Heart left ventricle (tissue), 16 donors: ENCODE data around the gene SH2D4B. TPM values are rescaled to one million over a fixed set of nuclear protein-coding genes. Genes with fewer than 3 reads are reported as not detected.
A peak's percentile ranks its signal among the peaks of the same experiment; 100 is the strongest.

ENCODE experiments used
- ATAC-seq, 4 donors: fragments of 200-7000 bp; cut with Tn5 transposase; one replicate each; pipeline ENCODE4 v1.9.1; 2020 to 2022; ENCODE audit warnings: moderate library complexity in 4 of 4, mild to moderate bottlenecking in 3 of 4, moderate number of reproducible peaks in 1 of 4
- DNase-seq, 5 donors: peaks; one replicate each; pipeline ENCODE4 v3.0.0-alpha.2; 2020
- H3K27ac ChIP-seq, 12 donors: fragments of 200-600 bp; sonication (generic) in 4 of 12; one replicate each; pipeline versions ENCODE4 v1.5.0 to v1.8.0; 2016 to 2022; ENCODE audit warnings: mild to moderate bottlenecking in 2 of 12
- H3K27me3 ChIP-seq, 9 donors: fragments of 200-600 bp; sonication (generic) in 2 of 9; one replicate each; pipeline versions ENCODE4 v1.5.1 to v1.8.0; 2016 to 2022; ENCODE audit warnings: mild to moderate bottlenecking in 3 of 9
- H3K36me3 ChIP-seq, 9 donors: fragments of 200-600 bp; sonication (generic) in 2 of 9; one replicate each; pipeline versions ENCODE4 v1.5.0 to v1.8.0; 2018 to 2022; ENCODE audit warnings: mild to moderate bottlenecking in 2 of 9
- H3K4me1 ChIP-seq, 12 donors: fragments of 200-600 bp; sonication (generic) in 4 of 12; one replicate each; pipeline versions ENCODE4 v1.5.0 to v1.8.0; 2016 to 2022; ENCODE audit warnings: mild to moderate bottlenecking in 3 of 12
- H3K4me3 ChIP-seq, 12 donors: fragments of 200-600 bp; sonication (generic) in 4 of 12; one replicate each; pipeline versions ENCODE4 v1.5.0 to v1.8.0; 2017 to 2022; ENCODE audit warnings: mild to moderate bottlenecking in 9 of 12, moderate library complexity in 4 of 12
- H3K9me3 ChIP-seq, 12 donors: fragments of 200-600 bp; sonication (generic) in 4 of 12; one replicate each; pipeline versions ENCODE4 v1.5.0 to v1.8.0; 2016 to 2022; ENCODE audit warnings: mild to moderate bottlenecking in 1 of 12
- POLR2A ChIP-seq, 2 donors: fragments of 450-650 bp; IDR thresholded peaks; one replicate each; pipeline ENCODE4 v1.6.1; 2017; ENCODE audit warnings: antibody characterized with exemption in 2 of 2, mild to moderate bottlenecking in 2 of 2, moderate library complexity in 2 of 2
- whole genome bisulfite sequencing, 4 donors: extraction: QIAGEN DNeasy Blood & Tissue Kit in 2 of 4; methylation state at CpG; one replicate each; pipeline versions ENCODE4 v1.1.5 to v1.1.7; 2013 to 2018; 5-methylcytosine and 5-hydroxymethylcytosine counted together
- intact Hi-C, 10 donors: fragments of 100-400 bp; cut with DNase I; formaldehyde crosslinking; loops; one replicate each; pipeline versions ENCODE4 v1.11.1 to v1.14.2; 2022
- polyA plus RNA-seq, 2 donors: library from polyadenylated mRNA; stranded (reverse); fragments of 200-250 nt; gene quantifications; one replicate each; pipeline ENCODE4 v1.2.3, GENCODE V29; 2013
- total RNA-seq, 9 donors: library from RNA; depleted of rRNA in 2 of 9; stranded (reverse); fragments of >200 nt in 2 of 9; fragmentation: NEBNext Ultra II Directional in 3 of 9; extraction: Animal tissue kit (Norgen Biotek cat#: 25700) in 3 of 9; gene quantifications; one replicate each; pipeline versions ENCODE4 v1.1.0 to v1.2.4, GENCODE V29; 2016 to 2023
- TF ChIP-seq, protein P1 (sequence below), 12 donors: fragments of 200-600 bp; sonication (generic) in 4 of 12; IDR thresholded peaks; one replicate each; pipeline versions ENCODE4 v1.5.0 to v1.8.0; 2018 to 2022; ENCODE audit warnings: antibody characterized with exemption in 12 of 12, mild to moderate bottlenecking in 5 of 12
- donor health status: ischemic (EF 13 %, LVEDD 7.1; RV severe dilation, severe dysfunction).
- donor health status: healthy with polysubstance abuse.
- donor health status: DM: no; HTN: yes; CAD: no.
- donor health status: DM: no; HTN: no; CAD: no.
- donor health status: ischemic (EF 25% LVEDD 6.9; RV normal size, moderate dysfunction).
- donor health status: ischemic (EF 25% LVEDD 5.7; RV mildly dilated, moderate dysfunction).
- donor health status: healthy.
- donor health status: DM: yes; HTN: yes; CAD: no.
- donor health status: ischemic (EF 35%, LVEDD 5.7; RV mildly dilated, moderate dysfunction).
- donor health status: nonischemic (EF 11% LVEDD 7.7; RV severe dilation, severe dysfunction).
- donor health status: DM: yes; HTN: yes; CAD: no.
- donor health status: PGD.
- donor health status: ischemic (EF 29% LVEDD 5.4; RV normal size, mild dysfunction).
- donor health status: nonischemic (EF 23%, LVEDD 6.1; RV moderate dilation, normal function).

The SH2D4B gene
- total and polyA plus RNA-seq, 11 donors, result 0.19 TPM; not detected in 10

DNA sequence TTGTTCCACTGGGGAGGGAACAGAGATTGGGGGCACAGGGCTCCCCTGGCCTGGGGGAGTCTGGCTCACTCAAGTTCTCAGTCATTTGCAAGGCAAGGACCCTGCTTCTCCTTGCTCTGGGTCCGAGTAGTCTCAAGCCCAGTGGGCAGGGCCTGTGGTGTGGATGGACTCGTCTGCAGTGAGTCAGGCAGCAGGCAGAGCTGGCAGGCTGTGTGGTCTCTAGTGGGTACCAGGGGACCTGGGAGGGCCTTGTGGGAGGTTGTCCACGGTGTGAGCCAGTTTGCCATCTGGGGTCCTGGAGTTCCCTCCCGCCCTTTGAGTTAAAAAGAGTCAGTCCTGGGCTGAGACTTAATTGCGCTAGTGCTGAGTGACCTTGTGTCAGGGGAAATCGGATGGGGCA lies 8.8 kb upstream of the SH2D4B start:
- intact Hi-C loops, result no loop called here
- H3K4me3 ChIP-seq, result no peak overlapping the region
- WGBS, 4 donors, result 71 to 90% (median 74%) methylated on average over 6 of the region's 6 CpGs
- DNase-seq (no peak), ATAC-seq (no peak)
- H3K27ac ChIP-seq, result peak overlapping the region in 9 of 12 donors; percentile 43 to 74 (median 66)
- H3K27me3 ChIP-seq, result no peaks in the 10 kb centered on the region
- TF ChIP-seq POLR2A (IDR thresholded peaks at IDR 0.05), result no peak
- TF ChIP-seq, protein P1, sequence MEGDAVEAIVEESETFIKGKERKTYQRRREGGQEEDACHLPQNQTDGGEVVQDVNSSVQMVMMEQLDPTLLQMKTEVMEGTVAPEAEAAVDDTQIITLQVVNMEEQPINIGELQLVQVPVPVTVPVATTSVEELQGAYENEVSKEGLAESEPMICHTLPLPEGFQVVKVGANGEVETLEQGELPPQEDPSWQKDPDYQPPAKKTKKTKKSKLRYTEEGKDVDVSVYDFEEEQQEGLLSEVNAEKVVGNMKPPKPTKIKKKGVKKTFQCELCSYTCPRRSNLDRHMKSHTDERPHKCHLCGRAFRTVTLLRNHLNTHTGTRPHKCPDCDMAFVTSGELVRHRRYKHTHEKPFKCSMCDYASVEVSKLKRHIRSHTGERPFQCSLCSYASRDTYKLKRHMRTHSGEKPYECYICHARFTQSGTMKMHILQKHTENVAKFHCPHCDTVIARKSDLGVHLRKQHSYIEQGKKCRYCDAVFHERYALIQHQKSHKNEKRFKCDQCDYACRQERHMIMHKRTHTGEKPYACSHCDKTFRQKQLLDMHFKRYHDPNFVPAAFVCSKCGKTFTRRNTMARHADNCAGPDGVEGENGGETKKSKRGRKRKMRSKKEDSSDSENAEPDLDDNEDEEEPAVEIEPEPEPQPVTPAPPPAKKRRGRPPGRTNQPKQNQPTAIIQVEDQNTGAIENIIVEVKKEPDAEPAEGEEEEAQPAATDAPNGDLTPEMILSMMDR (IDR thresholded peaks at IDR 0.05), result no peak
- no peaks in the 10 kb centered on the region for H3K9me3 ChIP-seq
- H3K4me1 ChIP-seq, result peaks cover 0 to 74% (median 19%) of the 10 kb centered on the region in 12 donors
- H3K36me3 ChIP-seq, result no peaks in the 10 kb centered on the region

DNA sequence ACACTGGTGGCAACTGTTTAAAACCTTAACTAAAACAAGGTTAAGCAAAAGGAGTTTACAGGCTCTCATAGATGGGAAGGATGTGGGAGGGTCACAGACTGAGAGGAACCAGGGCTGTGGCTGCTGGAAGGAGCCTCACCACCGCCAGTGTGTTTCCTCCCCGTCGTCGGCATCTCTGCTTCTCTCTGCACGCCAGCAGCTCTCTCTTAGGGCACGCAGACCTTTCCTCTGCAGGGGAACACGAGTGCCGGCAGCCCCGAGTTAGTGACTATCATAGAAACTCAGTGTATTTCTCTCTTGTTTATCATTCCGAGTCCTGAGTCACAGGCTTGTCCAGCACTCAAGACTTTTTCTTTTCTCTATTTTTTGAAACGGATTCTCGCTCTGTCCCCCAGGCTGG lies 8.1 kb upstream of the SH2D4B start:
- WGBS, 4 donors, result 62 to 83% (median 62%) methylated on average over 12 of the region's 12 CpGs
- Histone ChIP-seq H3K9me3 (no peaks in the 10 kb centered on the region), H3K27ac (peak overlapping the region in 11 of 12 donors; percentile 1 to 74 (median 66)), H3K27me3 (no peaks in the 10 kb centered on the region), H3K36me3 (no peaks in the 10 kb centered on the region), H3K4me3 (no peak overlapping the region), H3K4me1 (peaks cover 0 to 67% (median 18%) of the 10 kb centered on the region in 12 donors)
- TF ChIP-seq, protein P1 (IDR thresholded peaks at IDR 0.05), result no peak
- ATAC-seq, result peak in 3 of 4 donors; percentile 62 to 78 (median 69)
- peak in 4 of 5 donors; percentile 42 to 58 (median 57) for DNase-seq
- intact Hi-C loops, result no loop called here

DNA sequence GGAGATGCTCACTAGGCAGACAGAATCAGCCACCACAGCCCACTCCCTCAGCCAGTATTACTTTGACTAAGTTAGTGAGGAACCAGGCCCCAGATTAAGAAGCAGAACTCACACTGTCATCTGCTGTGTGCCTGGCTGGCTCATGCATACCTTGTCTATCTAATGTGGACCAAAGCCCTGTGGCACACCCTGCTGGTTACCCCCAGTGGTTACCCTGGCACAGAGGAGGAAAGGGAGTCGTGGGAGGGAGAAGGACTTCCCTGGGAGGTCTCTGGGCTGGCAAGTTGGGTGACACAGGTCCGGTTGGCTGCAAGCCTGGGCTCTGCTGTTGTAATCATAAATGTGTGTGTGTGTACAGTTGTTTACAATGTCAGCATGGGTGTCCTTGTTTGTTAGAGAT lies 7.5 kb upstream of the SH2D4B start:
- Histone ChIP-seq H3K27me3 (no peaks in the 10 kb centered on the region), H3K9me3 (no peaks in the 10 kb centered on the region), H3K36me3 (no peaks in the 10 kb centered on the region), H3K4me1 (peaks cover 0 to 61% (median 18%) of the 10 kb centered on the region in 12 donors), H3K27ac (peak overlapping the region in 11 of 12 donors; percentile 1 to 74 (median 66)), H3K4me3 (no peak overlapping the region)
- no peak for TF ChIP-seq POLR2A (IDR thresholded peaks at IDR 0.05)
- TF ChIP-seq, protein P1 (IDR thresholded peaks at IDR 0.05), result peak in 9 of 12 donors; percentile 7 to 44 (median 28)
- ATAC-seq (peak; percentile 62 to 85 (median 72)), DNase-seq (peak in 2 of 5 donors; percentile 52 to 55)
- 41 to 55% (median 45%) methylated on average over 2 of the region's 2 CpGs for WGBS, 4 donors
- intact Hi-C loops, result no loop called here

DNA sequence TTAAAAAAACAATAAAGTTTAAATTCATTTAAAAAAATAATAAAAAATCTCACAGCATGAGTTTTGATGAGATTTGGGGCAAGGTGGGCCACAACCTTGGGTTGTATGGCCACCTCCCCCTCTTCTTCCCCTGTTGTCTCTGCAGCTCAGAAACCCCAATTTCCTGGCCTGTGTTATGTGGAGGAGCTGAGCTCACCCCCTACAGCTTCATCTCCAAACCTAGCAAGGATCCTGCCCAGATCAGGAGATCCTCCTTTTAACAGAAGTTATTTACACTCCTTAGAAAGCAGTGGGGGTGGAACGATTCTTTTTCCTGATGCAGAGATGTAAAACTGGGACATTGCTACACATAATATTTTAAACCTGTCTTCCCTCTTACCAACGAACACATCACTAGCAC lies 6.9 kb upstream of the SH2D4B start:
- intact Hi-C loops, result no loop called here
- ATAC-seq (no peak), DNase-seq (no peak)
- Histone ChIP-seq H3K27me3 (no peaks in the 10 kb centered on the region), H3K9me3 (no peaks in the 10 kb centered on the region), H3K27ac (peak overlapping the region in 8 of 12 donors; percentile 31 to 74 (median 66)), H3K4me1 (peaks cover 0 to 59% (median 18%) of the 10 kb centered on the region in 12 donors), H3K4me3 (no peak overlapping the region), H3K36me3 (no peaks in the 10 kb centered on the region)
- 43 to 66% (median 51%) methylated on average over 2 of the region's 2 CpGs for WGBS, 4 donors
- TF ChIP-seq POLR2A (IDR thresholded peaks at IDR 0.05), result no peak
- TF ChIP-seq, protein P1 (IDR thresholded peaks at IDR 0.05), result no peak
